ENCODE measurements around the gene KIF26B.

The KIF26B gene

DNA sequence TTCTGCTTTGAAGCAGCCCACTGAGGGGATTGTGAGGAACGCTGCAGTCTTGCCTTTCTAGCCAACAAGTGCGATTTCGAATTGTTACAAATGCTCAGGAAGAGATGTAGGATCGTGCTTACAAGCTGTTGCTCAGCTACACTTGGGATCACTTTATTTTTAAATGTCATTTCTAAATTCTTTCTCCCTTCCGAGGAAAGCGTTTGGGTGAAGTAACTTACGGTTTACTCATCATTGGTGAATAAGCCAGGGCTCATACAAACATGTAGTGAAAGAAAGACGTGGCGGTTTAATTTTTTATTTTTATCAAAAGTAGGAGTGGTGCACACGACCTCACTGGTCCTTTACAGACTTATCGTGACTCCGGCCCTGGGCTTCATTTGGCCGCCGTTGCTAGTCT, 386.6 kb downstream of the KIF26B start:
- DNase-seq, result no peak

- DNase-seq, result no peak
Observed at GRCh38 chr1:245542365-245542764, 387.6 kb downstream of the KIF26B start.

- DNase-seq, result no peak
Observed at GRCh38 chr1:245544236-245544635, 389.5 kb downstream of the KIF26B start.

GRCh38 chr1:245546875-245547274, 392.1 kb downstream of the KIF26B start:
- DNase-seq, result no peak

DNA sequence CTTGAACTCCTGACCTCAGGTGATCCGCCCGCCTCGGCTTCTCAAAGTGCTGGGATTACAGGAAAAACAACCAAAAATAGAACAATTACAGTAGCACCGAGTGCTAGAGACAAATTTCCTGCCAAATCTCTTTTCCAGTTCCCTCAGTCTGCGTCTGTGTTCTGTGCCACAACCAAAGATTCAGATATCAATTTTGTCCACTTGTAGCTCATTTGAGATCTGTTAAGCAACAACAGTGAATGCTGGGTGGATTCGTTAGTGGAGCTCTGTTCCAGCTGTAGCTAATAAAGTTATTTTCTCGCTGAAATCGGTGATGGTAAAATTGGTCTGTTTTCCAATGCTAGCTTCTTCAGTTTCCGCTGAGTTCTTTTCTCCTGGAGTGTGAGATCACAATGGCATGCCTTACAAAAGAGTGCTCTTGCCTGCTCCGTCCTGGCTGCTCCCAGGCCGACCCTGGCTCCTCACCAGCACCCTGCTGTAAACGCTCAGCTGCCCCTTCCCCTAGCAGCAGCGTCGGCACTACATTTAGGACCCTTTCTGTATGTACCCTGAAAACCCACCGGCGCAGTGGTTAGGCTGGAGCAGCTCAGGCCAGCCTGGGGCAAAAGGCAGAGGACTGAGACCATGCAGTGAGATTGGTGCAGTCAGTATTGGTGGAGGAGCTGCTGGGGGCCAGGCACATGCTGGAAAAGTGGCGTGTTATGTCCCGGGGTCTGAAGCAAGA, 395.4 kb downstream of the KIF26B start:
- DNase-seq, result no peak

DNA sequence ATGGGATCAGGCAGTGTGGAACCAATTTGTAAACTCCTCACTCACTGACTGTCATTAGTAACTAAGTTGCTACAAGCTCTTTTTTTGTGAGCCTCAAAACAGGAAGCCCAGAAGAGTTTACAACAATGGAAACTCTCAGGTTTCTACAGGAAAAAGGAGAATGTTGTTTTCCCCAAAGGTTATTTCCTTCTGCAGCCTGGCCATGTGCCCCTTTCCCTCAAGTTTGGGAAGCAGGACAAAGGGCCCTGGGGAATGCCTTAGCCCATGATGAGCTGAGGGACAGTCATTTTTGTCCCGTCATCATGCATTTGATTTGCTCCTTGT, 395.9 kb downstream of the KIF26B start:
- no peak for DNase-seq

GRCh38 chr1:245551536-245551935, 396.8 kb downstream of the KIF26B start:
- DNase-seq, result no peak

DNA sequence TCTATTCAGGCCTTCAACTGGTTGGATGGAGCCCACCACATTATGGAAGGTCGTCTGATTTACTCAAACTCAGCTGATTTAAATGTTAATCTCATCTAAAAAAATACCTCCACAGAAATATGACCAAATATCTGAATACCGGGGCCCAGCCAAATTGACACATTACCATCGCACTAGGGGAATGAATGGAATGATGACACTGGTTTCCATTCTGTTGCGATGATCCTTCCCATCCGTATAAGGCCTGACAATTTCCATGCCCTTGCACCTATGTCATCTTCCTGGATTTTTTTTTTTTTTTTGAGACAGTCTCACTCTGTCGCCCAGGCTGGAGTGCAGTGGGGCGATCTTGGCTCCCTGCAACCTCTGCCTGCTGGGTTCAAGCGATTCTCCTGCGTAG, 397.5 kb downstream of the KIF26B start:
- DNase-seq, result no peak

GRCh38 chr1:245556057-245556456, 401.3 kb downstream of the KIF26B start:
- DNase-seq, result no peak

- no peak for DNase-seq
Observed at GRCh38 chr1:245558069-245558468, 403.3 kb downstream of the KIF26B start.

GRCh38 chr1:245560316-245560859, 405.6 kb downstream of the KIF26B start:
- DNase-seq, result no peak

DNA sequence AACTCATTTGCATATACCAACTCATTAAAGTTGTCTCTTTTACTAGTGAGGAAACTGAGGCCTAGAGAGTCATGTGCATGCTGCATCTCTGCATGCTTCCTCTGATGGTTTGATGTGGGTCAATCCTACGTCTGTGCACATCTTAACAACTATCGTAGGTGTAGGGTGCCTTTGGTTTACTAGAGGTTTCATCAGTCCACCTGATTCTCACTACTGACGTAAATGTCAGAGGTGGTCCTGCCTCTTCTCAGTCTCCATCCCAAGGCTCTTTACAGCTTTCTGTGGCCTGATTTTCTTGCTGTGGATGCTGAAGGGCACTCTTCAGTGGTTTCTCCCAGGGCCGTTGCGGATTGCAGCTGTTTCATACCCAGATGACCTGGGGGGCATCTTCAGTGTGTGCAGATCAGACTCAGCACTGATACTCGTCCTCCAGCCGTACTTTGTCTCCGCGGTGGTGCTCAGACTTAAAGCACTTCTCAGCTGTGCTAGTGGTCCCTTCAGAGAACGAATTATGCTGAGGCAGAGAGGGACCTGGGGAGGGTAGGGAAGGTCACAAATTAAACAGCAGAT, 407.0 kb downstream of the KIF26B start:
- DNase-seq, result no peak

GRCh38 chr1:245566134-245566533, 411.3 kb downstream of the KIF26B start:
- no peak for DNase-seq

- DNase-seq, result no peak
Observed at GRCh38 chr1:245566952-245567351, 412.2 kb downstream of the KIF26B start.

GRCh38 chr1:245571815-245572294, 417.1 kb downstream of the KIF26B start:
- no peak for DNase-seq

GRCh38 chr1:245572709-245573108, 417.9 kb downstream of the KIF26B start:
- DNase-seq, result no peak

GRCh38 chr1:245575710-245576109, 420.9 kb downstream of the KIF26B start:
- no peak for DNase-seq

DNA sequence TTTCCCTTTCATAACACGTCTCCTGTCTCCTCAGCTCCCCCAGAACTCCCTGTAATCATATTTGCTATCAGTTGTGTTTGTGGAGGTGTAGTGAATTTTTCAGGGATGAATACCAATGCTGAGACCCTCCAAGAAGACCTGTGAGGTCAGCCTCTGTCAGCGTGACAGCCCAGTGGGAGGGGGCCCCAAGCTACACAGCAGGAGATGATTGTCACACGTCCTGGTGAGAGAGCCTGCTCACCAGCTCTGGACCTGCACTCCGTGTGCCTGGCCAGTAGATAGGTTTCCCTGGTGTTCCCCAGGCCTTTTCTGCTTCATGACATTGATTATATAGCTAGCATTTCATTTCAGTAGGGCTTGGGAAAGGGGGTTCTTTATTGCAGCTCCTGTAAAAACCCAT, 421.5 kb downstream of the KIF26B start:
- no peak for DNase-seq

DNA sequence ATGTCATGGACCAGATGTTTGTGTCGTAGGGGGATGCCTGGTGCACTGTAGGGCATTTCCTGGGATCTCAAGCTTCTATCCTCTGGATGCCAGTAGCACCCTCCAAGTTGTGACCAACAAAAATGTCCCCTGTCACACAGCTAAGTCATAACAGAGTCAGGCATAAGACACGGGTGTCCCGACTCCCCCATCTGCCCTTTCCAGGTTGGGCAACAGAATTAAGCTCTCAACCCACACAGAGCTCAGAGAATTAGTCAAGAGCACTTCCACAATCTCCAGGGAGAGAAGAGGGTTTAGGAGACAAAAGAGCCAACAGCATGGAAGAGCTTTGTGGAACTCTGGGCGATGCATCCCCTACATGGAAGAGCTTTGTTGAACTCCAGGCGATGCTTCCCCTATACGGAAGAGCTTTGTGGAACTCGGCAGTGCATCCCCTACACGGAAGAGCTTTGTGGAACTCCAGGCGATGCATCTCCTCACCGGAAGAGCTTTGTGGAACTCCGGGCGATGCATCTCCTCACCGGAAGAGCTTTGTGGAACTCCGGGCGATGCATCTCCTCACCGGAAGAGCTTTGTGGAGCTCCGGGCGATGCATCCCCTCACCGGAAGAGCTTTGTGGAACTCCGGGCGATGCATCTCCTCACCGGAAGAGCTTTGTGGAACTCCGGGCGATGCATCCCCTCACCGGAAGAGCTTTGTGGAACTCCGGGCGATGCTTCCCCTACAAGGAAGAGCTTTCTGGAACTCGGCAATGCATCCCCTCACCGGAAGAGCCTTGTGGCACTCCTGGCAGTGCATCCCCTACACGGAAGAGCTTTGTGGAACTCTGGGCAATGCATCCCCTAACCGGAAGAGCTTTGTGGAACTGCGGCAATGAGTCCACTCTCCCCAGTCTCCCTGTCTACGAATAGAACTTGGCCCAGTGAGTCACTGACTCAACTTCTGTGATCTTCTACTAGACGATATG, 422.7 kb downstream of the KIF26B start:
- no peak for DNase-seq

DNA sequence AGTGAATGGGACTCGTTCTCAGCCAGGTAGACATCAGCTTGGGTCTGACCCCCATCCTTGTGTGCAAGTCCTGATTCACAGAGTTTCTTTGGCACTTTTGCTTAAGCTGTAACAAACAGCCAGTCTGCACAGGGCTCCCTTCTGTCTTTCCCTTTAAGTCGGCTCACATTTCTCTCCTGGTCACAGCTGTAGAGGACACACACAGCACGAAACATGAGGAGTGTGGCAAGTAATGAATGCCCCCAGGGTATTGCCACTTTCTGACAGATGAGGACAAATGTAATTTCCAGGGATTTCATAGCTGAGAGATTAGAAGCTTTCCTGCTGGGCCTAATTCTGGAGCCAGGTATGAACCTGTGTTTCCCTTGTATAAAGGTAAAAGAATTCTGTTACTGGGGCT, 423.5 kb downstream of the KIF26B start:
- no peak for DNase-seq

DNA sequence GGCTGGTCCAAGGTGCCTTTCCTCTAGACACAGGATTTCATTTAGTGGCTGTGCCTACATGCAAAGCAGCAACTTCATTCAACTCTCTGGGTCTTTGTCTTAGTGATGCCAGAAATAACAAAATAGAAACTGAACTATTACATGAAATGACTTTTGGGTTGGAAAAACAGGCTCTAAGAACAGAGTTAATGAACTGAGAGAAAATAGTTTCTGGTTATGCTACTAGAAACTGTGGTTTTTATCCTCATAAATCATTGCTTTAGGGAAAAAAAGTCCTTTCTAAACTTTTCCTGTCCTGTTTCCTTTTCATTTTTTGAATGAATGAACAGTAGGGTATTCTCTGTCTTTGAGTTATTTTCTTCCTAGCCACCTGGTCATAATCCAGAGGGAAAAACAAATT, 424.0 kb downstream of the KIF26B start:
- DNase-seq, result no peak

DNA sequence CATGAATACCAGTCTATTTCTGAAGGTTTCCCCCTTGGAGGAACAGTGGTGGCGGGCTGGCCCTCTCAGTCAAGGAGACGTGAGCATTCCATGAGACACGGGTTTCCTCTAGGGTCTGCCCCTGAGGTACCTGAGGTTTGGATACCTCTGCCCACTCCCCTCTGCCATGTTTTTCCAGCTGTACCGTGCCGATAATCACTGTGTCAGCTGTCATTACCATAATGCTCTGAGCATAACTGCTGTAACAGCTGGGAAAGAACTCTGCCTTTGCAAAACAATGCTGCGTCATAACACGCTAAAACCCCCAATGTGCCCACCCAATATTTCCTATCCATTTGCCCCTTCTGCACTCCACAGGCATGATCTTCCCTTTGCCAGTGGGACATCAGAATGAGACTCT, 425.1 kb downstream of the KIF26B start:
- DNase-seq, result no peak

- DNase-seq, result no peak
Observed at GRCh38 chr1:245580651-245581050, 425.9 kb downstream of the KIF26B start.

DNA sequence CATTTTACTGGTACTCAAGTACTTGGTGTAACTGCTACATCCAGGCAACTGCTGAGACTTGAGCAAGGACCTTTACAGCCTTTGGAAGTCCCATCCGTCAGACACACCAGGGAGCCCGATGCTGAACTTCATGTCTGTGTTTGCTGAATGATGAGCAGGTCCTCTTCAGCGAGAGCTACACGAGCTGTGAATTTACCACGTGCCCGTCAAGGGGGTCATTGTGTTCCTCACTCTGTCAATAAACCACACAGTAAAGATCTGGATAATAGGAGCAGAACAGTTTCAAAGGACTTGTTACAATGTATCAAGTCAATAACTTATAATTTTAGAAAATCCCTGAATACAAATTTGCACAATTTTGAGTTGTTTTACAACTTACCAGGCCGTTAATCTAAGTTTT, 427.2 kb downstream of the KIF26B start:
- no peak for DNase-seq

Measured in activated naive CD4-positive, alpha-beta T cell (primary cell).